Measurements from ENCODE around the gene EVC. TPM values are rescaled to one million over a fixed set of nuclear protein-coding genes. Genes with fewer than 3 reads are reported as not detected.

Gene EVC
- total RNA-seq, 2 donors from 2014 or later, result 18.4 to 30.0 TPM

DNA sequence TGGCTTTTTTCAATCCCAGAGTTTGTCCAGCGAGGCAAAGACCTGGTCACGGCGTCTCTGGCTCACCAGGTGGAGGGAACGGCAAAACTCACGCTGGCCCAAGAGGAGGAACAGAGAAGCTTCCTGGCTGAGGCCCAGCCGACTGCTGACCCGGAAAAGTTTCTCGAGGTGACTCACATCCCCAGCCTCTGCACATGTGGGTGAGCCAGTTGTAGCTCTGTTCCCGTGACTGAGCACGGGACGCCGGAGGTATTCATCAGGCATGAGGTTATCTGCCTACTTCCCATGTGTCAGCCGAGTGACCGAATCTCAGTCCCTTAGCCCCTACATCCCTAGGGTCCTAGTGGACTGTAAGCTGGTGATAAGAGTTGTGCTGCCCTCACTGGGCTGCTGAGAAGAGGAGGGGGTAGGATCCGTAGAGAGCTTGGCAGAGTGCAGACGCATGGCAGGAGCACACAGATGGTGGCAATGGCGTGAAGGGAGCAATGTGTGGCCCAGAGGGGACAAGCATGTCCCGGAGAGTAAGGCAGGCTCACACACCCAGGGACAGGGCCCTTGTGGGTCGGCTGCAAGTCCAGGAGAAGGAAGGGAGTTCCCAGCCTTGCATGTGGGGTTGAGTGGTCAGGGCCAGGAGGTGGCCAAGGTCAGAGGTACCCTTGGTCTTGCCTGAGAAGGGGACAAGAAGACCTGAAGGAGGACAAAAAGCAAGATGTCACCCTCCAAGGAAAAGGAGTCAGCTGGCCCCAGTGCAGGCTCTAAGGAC is 42.9 kb downstream of the EVC start:
- DNase-seq (no peak), ATAC-seq (no peak)
- intact Hi-C loops (cut with DNase I), result no loop called here
- no peak for TF ChIP-seq POLR2A (IDR thresholded peaks at IDR 0.05)
- TF ChIP-seq, protein P1, sequence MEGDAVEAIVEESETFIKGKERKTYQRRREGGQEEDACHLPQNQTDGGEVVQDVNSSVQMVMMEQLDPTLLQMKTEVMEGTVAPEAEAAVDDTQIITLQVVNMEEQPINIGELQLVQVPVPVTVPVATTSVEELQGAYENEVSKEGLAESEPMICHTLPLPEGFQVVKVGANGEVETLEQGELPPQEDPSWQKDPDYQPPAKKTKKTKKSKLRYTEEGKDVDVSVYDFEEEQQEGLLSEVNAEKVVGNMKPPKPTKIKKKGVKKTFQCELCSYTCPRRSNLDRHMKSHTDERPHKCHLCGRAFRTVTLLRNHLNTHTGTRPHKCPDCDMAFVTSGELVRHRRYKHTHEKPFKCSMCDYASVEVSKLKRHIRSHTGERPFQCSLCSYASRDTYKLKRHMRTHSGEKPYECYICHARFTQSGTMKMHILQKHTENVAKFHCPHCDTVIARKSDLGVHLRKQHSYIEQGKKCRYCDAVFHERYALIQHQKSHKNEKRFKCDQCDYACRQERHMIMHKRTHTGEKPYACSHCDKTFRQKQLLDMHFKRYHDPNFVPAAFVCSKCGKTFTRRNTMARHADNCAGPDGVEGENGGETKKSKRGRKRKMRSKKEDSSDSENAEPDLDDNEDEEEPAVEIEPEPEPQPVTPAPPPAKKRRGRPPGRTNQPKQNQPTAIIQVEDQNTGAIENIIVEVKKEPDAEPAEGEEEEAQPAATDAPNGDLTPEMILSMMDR (IDR thresholded peaks at IDR 0.05), result no peak
- Histone ChIP-seq H3K9me3 (no peaks in the 10 kb centered on the region), H3K27me3 (no peaks in the 10 kb centered on the region), H3K36me3 (replicated peaks in 1 of 2; ENCODE audit: insufficient read depth in 1 of 2, low read depth in 2 of 2) (peaks cover 0 to 3% of the 10 kb centered on the region in 2 donors), H3K27ac (no peak overlapping the region), H3K4me1 (peaks cover 4% of the 10 kb centered on the region), H3K4me3 (no peak overlapping the region)
- 84 to 88% methylated on average over 14 to 19 of the region's 19 CpGs for WGBS, 2 donors

DNA sequence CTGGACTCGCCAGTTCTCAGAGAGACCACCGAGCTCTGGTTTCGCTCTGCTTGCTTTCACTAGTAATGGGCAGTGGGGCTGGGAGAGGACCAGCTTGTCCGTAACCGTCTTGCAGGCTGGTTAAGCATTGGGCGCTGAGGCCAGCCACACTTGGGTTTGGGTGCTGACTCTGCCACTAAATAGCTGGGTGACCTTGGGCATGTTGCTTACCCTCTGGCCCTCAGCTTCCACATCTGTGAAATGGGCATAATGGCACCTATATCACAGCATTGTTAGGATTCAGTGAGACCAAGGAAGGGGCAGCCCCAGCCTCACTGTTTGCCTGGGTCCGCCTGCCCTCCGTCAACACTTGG is 43.5 kb downstream of the EVC start:
- Histone ChIP-seq H3K9me3 (no peaks in the 10 kb centered on the region), H3K27ac (no peak overlapping the region), H3K27me3 (no peaks in the 10 kb centered on the region), H3K4me1 (peaks cover 4% of the 10 kb centered on the region), H3K36me3 (replicated peaks in 1 of 2; ENCODE audit: insufficient read depth in 1 of 2, low read depth in 2 of 2) (peaks cover 0 to 1% of the 10 kb centered on the region in 2 donors), H3K4me3 (no peak overlapping the region)
- intact Hi-C loops (cut with DNase I), result no loop called here
- no peak for TF ChIP-seq POLR2A (IDR thresholded peaks at IDR 0.05)
- TF ChIP-seq, protein P1 (IDR thresholded peaks at IDR 0.05), result no peak
- 82 to 88% methylated on average over 5 to 8 of the region's 8 CpGs for WGBS, 2 donors
- DNase-seq (no peak), ATAC-seq (no peak)

DNA sequence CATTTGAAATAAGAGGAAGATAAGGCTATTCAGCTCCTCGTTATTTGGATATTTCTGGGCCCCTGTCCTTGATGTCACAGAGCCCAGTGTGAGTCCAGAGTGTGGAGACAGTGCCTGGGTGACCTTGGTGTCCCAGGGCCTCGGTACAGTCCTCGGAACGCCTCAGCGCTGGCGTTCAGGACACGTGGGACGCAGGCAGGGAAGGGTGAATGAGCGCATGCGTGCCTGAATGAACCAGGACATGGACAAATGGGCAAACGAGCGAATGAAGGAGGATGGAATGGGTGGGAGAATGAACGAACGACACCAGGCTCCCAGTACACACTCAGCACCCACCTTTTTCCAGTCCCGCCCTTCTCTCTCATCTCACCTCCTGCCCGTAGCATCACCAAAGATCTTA is 44.2 kb downstream of the EVC start:
- 84 to 91% methylated on average over 16 of the region's 16 CpGs for WGBS, 2 donors
- H3K27ac ChIP-seq, result no peak overlapping the region
- intact Hi-C loops (cut with DNase I), result no loop called here
- no peaks in the 10 kb centered on the region for H3K9me3 ChIP-seq
- H3K4me1 ChIP-seq, result peaks cover 4% of the 10 kb centered on the region
- no peak for TF ChIP-seq POLR2A (IDR thresholded peaks at IDR 0.05)
- TF ChIP-seq, protein P1 (IDR thresholded peaks at IDR 0.05), result no peak
- no peak for ATAC-seq
- H3K27me3 ChIP-seq, result no peaks in the 10 kb centered on the region
- DNase-seq, result no peak
- H3K4me3 ChIP-seq, result no peak overlapping the region
- H3K36me3 ChIP-seq (replicated peaks in 1 of 2; ENCODE audit: insufficient read depth in 1 of 2, low read depth in 2 of 2), result peaks cover 0 to 1% of the 10 kb centered on the region in 2 donors

DNA sequence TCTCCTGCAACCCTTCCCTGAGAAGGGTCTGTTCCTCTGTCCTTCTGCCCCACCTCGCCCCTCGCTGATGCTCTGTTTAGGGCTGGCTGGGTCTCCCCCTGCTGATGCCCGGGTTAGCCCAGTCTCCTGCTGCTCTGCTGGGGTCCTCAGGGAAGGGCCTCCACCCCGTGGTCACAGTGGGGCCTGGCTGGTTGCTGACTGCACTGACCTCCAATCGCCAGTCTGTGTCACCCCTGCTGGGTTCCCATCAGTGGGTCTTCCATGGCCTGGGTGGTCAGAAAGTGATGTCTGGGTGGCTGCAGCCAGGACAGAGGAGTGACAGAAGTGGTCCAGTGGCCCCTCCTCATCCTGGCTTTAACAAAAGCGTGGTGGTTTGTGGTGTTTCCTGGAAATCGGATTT is 44.7 kb downstream of the EVC start:
- no peak for DNase-seq
- TF ChIP-seq, protein P1 (IDR thresholded peaks at IDR 0.05), result no peak
- no peak for TF ChIP-seq POLR2A (IDR thresholded peaks at IDR 0.05)

DNA sequence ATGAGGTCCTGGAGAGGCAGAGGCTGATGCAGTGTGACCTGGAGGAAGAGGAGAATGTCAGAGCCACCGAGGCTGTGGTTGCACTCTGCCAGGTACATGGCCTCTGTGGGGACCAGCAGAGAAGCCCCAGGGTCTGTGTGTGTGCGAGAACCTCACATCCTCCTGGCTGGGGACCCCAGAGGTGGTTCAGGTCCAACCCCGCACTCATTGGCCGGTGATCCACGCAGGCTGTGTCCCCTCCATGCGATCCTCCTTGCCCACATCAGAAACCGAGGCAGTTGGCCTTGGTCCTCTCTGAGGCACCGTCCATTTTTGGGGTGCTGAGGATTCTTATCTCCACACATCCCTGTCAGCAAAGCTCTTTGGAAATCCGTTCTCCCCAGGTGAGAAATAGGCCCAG is 45.3 kb downstream of the EVC start:
- Histone ChIP-seq H3K4me3 (no peak overlapping the region), H3K9me3 (no peaks in the 10 kb centered on the region), H3K27ac (no peak overlapping the region), H3K36me3 (replicated peaks in 1 of 2; ENCODE audit: insufficient read depth in 1 of 2, low read depth in 2 of 2) (peaks cover 0 to 1% of the 10 kb centered on the region in 2 donors), H3K4me1 (peaks cover 4% of the 10 kb centered on the region), H3K27me3 (no peaks in the 10 kb centered on the region)
- ATAC-seq (no peak), DNase-seq (no peak)
- intact Hi-C loops (cut with DNase I), result no loop called here
- 92 to 100% methylated on average over 4 to 9 of the region's 9 CpGs for WGBS, 2 donors
- TF ChIP-seq, protein P1 (IDR thresholded peaks at IDR 0.05), result no peak

More for the DNA sequence above, 44.7 kb downstream of the EVC start:
- 85 to 87% methylated on average over 5 to 7 of the region's 7 CpGs for WGBS, 2 donors
- Histone ChIP-seq H3K9me3 (no peaks in the 10 kb centered on the region), H3K27ac (no peak overlapping the region), H3K4me1 (peaks cover 4% of the 10 kb centered on the region), H3K36me3 (replicated peaks in 1 of 2; ENCODE audit: insufficient read depth in 1 of 2, low read depth in 2 of 2) (peaks cover 0 to 1% of the 10 kb centered on the region in 2 donors), H3K4me3 (no peak overlapping the region), H3K27me3 (no peaks in the 10 kb centered on the region)
- intact Hi-C loops (cut with DNase I), result no loop called here
- no peak for ATAC-seq
